Measurements from ENCODE around the gene DOK7. TPM values are rescaled to one million over a fixed set of nuclear protein-coding genes. Genes with fewer than 3 reads are reported as not detected.
A peak's percentile ranks its signal among the peaks of the same experiment; 100 is the strongest.

The DOK7 gene
- total and polyA plus RNA-seq, 12 donors, result 30.3 to 89.7 (median 39.0) TPM

DNA sequence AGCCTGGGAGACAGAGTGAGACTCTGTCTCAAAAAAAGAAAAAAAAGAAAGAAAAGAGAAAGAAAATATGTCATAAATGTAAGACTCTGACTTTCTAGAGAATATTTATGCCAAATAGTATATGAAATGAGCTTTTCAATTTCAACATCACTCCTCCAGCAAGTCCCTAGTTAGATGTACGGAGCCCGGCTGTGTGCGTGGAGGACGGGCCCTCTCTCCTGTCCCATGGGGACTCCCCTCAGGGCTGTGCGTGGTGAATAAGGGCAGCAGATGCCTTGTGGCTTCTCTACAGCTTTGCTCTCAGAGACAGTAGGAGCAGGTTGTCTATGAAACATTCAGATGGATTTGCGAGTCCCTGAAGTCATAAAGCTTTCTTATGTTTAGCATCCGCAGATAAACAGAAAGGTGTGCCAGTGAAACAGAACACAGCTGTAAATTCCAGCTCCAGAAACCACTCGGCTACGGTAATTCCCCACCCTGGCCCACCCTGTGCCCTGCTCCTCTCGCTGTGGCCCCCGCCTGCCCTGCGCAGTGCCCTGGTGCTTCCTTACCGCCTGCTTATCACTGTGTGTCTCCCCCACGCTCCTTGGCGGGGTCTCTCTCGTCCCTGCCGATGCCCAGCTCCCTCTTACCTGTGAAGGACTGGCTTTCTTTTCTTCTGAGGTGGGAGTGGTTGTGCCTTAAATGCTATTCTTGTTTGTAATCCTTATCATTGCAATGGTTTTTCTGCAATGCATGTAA is 35.2 kb upstream of the DOK7 start:
- DNase-seq (no peak), ATAC-seq (no peak)
- Histone ChIP-seq H3K9me3 (no peaks in the 10 kb centered on the region), H3K4me3 (no peak overlapping the region), H3K36me3 (peaks cover 0 to 86% (median 14%) of the 10 kb centered on the region in 9 donors), H3K4me1 (no peaks in the 10 kb centered on the region), H3K27me3 (no peaks in the 10 kb centered on the region), H3K27ac (no peak overlapping the region)
- WGBS, 2 donors, result 94% methylated on average over 17 of the region's 17 CpGs
- TF ChIP-seq, protein P1, sequence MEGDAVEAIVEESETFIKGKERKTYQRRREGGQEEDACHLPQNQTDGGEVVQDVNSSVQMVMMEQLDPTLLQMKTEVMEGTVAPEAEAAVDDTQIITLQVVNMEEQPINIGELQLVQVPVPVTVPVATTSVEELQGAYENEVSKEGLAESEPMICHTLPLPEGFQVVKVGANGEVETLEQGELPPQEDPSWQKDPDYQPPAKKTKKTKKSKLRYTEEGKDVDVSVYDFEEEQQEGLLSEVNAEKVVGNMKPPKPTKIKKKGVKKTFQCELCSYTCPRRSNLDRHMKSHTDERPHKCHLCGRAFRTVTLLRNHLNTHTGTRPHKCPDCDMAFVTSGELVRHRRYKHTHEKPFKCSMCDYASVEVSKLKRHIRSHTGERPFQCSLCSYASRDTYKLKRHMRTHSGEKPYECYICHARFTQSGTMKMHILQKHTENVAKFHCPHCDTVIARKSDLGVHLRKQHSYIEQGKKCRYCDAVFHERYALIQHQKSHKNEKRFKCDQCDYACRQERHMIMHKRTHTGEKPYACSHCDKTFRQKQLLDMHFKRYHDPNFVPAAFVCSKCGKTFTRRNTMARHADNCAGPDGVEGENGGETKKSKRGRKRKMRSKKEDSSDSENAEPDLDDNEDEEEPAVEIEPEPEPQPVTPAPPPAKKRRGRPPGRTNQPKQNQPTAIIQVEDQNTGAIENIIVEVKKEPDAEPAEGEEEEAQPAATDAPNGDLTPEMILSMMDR (IDR thresholded peaks at IDR 0.05), result no peak
- intact Hi-C loops (cut with DNase I), result no loop called here

DNA sequence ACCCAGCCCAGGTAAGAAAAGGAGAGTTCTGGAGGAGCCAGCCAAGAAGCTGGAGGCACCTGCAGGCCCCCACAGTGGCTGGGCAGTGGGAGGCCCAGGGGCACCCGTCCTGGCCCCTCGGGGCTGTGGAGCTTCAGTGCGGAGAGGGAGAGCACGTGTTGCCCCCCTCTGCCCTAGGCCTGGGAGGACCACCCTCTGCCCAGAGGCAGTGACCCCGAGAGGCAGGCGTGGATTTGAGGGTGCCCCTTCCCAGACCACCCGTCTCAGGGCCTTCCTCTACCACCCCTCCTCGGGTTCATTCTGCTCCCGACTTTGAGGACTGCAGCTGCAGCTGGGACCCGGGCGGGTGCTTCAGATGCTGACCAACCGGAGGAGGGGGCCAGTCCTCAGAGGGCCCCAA is 33.5 kb upstream of the DOK7 start:
- H3K27me3 ChIP-seq, result no peaks in the 10 kb centered on the region
- TF ChIP-seq, protein P1 (IDR thresholded peaks at IDR 0.05), result no peak
- H3K4me3 ChIP-seq, result no peak overlapping the region
- peaks cover 0 to 68% (median 14%) of the 10 kb centered on the region in 9 donors for H3K36me3 ChIP-seq
- no peak overlapping the region for H3K27ac ChIP-seq
- no peaks in the 10 kb centered on the region for H3K9me3 ChIP-seq
- ATAC-seq (no peak), DNase-seq (no peak)
- intact Hi-C loops (cut with DNase I), result no loop called here
- WGBS, 2 donors, result 93 to 94% methylated on average over 12 of the region's 12 CpGs
- H3K4me1 ChIP-seq, result no peaks in the 10 kb centered on the region

DNA sequence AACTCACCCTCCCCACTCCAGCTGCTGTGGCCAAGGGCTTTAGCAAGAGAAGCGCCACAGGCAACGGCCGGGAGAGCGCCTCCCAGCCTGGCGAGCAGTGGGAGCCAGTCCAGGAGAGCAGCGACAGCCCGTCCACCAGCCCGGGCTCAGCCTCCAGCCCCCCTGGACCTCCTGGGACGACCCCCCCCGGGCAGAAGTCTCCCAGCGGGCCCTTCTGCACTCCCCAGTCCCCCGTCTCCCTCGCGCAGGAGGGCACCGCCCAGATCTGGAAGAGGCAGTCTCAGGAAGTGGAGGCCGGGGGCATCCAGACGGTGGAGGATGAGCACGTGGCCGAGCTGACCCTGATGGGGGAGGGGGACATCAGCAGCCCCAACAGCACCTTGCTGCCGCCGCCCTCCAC is 32.6 kb upstream of the DOK7 start:
- ATAC-seq, result no peak

DNA sequence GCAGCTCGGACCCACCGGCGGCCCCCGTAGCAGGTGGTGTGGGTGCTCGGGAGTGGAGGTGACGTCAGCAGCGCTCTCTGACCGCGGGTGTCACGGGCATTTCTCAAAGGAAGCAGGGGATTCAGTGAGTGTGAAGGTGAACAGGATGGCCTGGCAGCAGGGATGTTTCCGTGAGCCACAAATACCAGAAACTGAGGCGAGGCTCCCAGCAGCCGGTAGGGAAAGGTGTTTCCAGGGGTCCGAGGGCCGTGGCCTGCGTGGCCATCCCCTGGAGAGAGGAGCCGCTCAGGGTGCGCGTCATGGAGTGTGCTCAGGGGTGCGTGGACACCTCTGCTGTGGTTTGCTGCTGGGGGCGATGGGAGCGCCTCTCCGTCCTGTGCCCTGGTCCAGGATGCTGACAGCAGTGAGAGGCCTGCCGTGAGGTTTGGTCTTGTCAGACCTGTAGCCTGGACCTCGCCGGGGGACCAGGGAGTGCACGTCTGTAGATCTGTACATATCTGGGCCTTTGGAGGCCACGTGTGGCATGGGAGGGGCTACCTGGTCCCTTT is 31.6 kb upstream of the DOK7 start:
- DNase-seq (peak in 1 of 2 donors; percentile 5), ATAC-seq (no peak)
- WGBS, 2 donors, result 91 to 92% methylated on average over 28 of the region's 28 CpGs
- Histone ChIP-seq H3K27me3 (no peaks in the 10 kb centered on the region), H3K36me3 (peaks cover 0 to 58% (median 14%) of the 10 kb centered on the region in 9 donors), H3K9me3 (no peaks in the 10 kb centered on the region), H3K27ac (no peak overlapping the region), H3K4me1 (no peaks in the 10 kb centered on the region), H3K4me3 (no peak overlapping the region)
- intact Hi-C loops (cut with DNase I), result no loop called here
- TF ChIP-seq, protein P1 (IDR thresholded peaks at IDR 0.05), result no peak

More for the DNA sequence above, 32.6 kb upstream of the DOK7 start:
- peak in 1 of 2 donors; percentile 8 for DNase-seq
- TF ChIP-seq, protein P1 (IDR thresholded peaks at IDR 0.05), result no peak
- no peaks in the 10 kb centered on the region for H3K27me3 ChIP-seq
- intact Hi-C loops (cut with DNase I), result no loop called here
- no peaks in the 10 kb centered on the region for H3K9me3 ChIP-seq
- H3K27ac ChIP-seq, result no peak overlapping the region
- H3K4me1 ChIP-seq, result no peaks in the 10 kb centered on the region
- no peak overlapping the region for H3K4me3 ChIP-seq
- 78 to 83% methylated on average over 16 to 21 of the region's 21 CpGs for WGBS, 2 donors
- H3K36me3 ChIP-seq, result peaks cover 0 to 62% (median 14%) of the 10 kb centered on the region in 9 donors

All from heart right ventricle (tissue), 16 donors.